K562 (cell line): ENCODE results near the gene TRIM38. TPM values are rescaled to one million over a fixed set of nuclear protein-coding genes. Genes with fewer than 3 reads are reported as not detected.

Source experiments
- ATAC-seq: fragments of 200-7000 bp; cut with Tn5 transposase; 3 replicates; pipeline ENCODE4 v1.9.1; 2020; ENCODE audit warnings: moderate library complexity
- BruUV-seq: library from RNA; stranded (reverse); fragments of 400-500 nt; replicated peaks from 2 replicates; lab custom pipeline; 2021; lab: Mats Ljungman, UMichigan
- CTCF ChIA-PET: fragments of 300-600 bp; formaldehyde crosslinking; extraction: SDS; loops from one replicate; lab custom pipeline; 2021; ENCODE audit warnings: low intra/inter-chr PET ratio; lab: Yijun Ruan, JAX
- POLR2A ChIA-PET: fragments of 300-600, 350-650 bp; sonication (Branson Sonifier 250); formaldehyde crosslinking; extraction: SDS; loops from one replicate; lab custom pipeline; 2021; ENCODE audit warnings: antibody characterized with exemption, inconsistent platforms; lab: Yijun Ruan, JAX
- DNase-seq, 4 experiments: peaks; one replicate each; pipeline versions ENCODE4 v3.0.0 to v3.0.0-alpha.2; 2011 to 2018; ENCODE audit warnings: low spot score in 3 of 4, mixed read lengths in 3 of 4; ENCODE audit errors: extremely low read depth in 1 of 4
- FAIRE-seq: peaks from 2 replicates; lab custom pipeline; 2011; peaks lifted over from hg19 to GRCh38; lab: Jason Lieb, UNC
- H2AFZ ChIP-seq: 2 replicates; pipeline ENCODE4 v1.6.0; 2011; ENCODE audit warnings: low read depth, low read length, control low read depth, inconsistent platforms
- H3K27ac ChIP-seq: fragments of 200-600 bp; 3 replicates; pipeline ENCODE4 v1.8.0; 2011; ENCODE audit warnings: low read depth, mild to moderate bottlenecking, control low read depth, inconsistent platforms, low read length, moderate library complexity, mixed read lengths; ENCODE audit errors: extremely low read depth
- H3K27me3 ChIP-seq, 2 experiments: fragments of 300-600 bp in 1 of 2; 2 replicates in 1 of 2; 3 replicates in 1 of 2; pipeline versions ENCODE4 v1.6.0 to v1.8.0; 2011; ENCODE audit warnings: inconsistent platforms in 2 of 2, low read length in 2 of 2, mild to moderate bottlenecking in 1 of 2, mixed read lengths in 1 of 2, moderate library complexity in 1 of 2; ENCODE audit not compliant: control insufficient read depth in 2 of 2, insufficient read depth in 2 of 2
- H3K36me3 ChIP-seq: fragments of 300-600 bp; 3 replicates; pipeline ENCODE4 v1.8.0; 2011; ENCODE audit warnings: mild to moderate bottlenecking, low read length, inconsistent platforms; ENCODE audit not compliant: control insufficient read depth, insufficient read depth
- H3K4me1 ChIP-seq, 2 experiments: fragments of 200-600 bp in 1 of 2; replicated peaks in 1 of 2; 2 replicates in 1 of 2; 3 replicates in 1 of 2; pipeline versions ENCODE4 v1.5.1 to v1.8.0; 2011; ENCODE audit warnings: inconsistent platforms in 2 of 2, low read length in 2 of 2, mild to moderate bottlenecking in 1 of 2, mixed read lengths in 1 of 2, moderate library complexity in 1 of 2; ENCODE audit not compliant: control insufficient read depth in 2 of 2, insufficient read depth in 2 of 2
- H3K4me2 ChIP-seq: 2 replicates; pipeline ENCODE4 v1.6.1; 2011; ENCODE audit warnings: low read length, control low read depth, inconsistent platforms, mixed read lengths; ENCODE audit not compliant: insufficient read depth
- H3K4me3 ChIP-seq: fragments of 200-600 bp; sonication (generic), shearing (Covaris generic); 2 replicates; pipeline ENCODE4 v1.5.1; 2016; ENCODE audit warnings: control low read depth, inconsistent platforms
- H3K79me2 ChIP-seq: fragments of 200-600 bp; 3 replicates; pipeline ENCODE4 v1.8.0; 2011; ENCODE audit warnings: low read length, inconsistent platforms; ENCODE audit not compliant: control insufficient read depth, insufficient read depth
- H3K9ac ChIP-seq, 2 experiments: 2 replicates each; pipeline versions ENCODE4 v1.6.0 to v1.6.1; 2011; ENCODE audit warnings: low read depth in 2 of 2, low read length in 2 of 2, control low read depth in 1 of 2, inconsistent platforms in 1 of 2, mild to moderate bottlenecking in 1 of 2, mixed read lengths in 1 of 2; ENCODE audit not compliant: insufficient read depth in 1 of 2
- H3K9me1 ChIP-seq: one replicate; pipeline ENCODE4 v1.6.0; 2011; ENCODE audit warnings: inconsistent platforms, mild to moderate bottlenecking, low read length, moderate library complexity; ENCODE audit not compliant: control insufficient read depth, insufficient read depth
- H3K9me3 ChIP-seq: replicated peaks from 2 replicates; pipeline ENCODE4 v1.5.1; 2011; ENCODE audit warnings: low read depth, low read length, inconsistent platforms; ENCODE audit not compliant: control insufficient read depth, insufficient read depth
- H4K20me1 ChIP-seq: replicated peaks from 2 replicates; pipeline ENCODE4 v1.6.1; 2011; ENCODE audit warnings: low read length, inconsistent platforms, mixed read lengths; ENCODE audit not compliant: control insufficient read depth, insufficient read depth
- ASH1L ChIP-seq: fragments of 450-650 bp; IDR thresholded peaks from 2 replicates; pipeline ENCODE4 v1.6.1; 2018; ENCODE audit warnings: borderline replicate concordance, mild to moderate bottlenecking, low read depth; ENCODE audit not compliant: partially characterized antibody
- ATF1 ChIP-seq, 2 experiments: fragments of 450-650 bp in 1 of 2; IDR thresholded peaks; 2 replicates each; pipeline ENCODE4 v1.6.1; 2016; ENCODE audit warnings: missing compliant biosample characterization in 1 of 2, missing genetic modification characterization in 1 of 2
- ELF4 ChIP-seq: fragments of 450-650 bp; formaldehyde crosslinking; IDR thresholded peaks from 2 replicates; pipeline ENCODE4 v1.4.0; 2022; ENCODE audit warnings: missing genetic modification characterization
- FOSL1 ChIP-seq: fragments of 200-800 bp; sonication (Bioruptor generic); conservative IDR thresholded peaks from 2 replicates; pipeline ENCODE4 v1.6.1; 2016; ENCODE audit warnings: missing genetic modification characterization, missing compliant biosample characterization
- HDGF ChIP-seq: fragments of 450-650 bp; IDR thresholded peaks from 2 replicates; pipeline ENCODE4 v1.6.1; 2016
- KAT2B ChIP-seq: IDR thresholded peaks from one replicate; pipeline ENCODE4 v1.6.1; 2012; ENCODE audit warnings: low read depth, mild to moderate bottlenecking, control low read depth, inconsistent platforms, low read length, moderate library complexity
- KLF10 ChIP-seq: fragments of 250-450 bp; sonication (Bioruptor Pico); IDR thresholded peaks from 2 replicates; pipeline ENCODE4 v1.6.1; 2021; ENCODE audit warnings: matching md5 sums
- NR2C2 ChIP-seq, 2 experiments: fragments of 200-800 bp in 1 of 2; sonication (Bioruptor generic) in 1 of 2; sonication (generic) in 1 of 2; formaldehyde crosslinking in 1 of 2; IDR thresholded peaks; 2 replicates each; pipeline versions ENCODE4 v1.6.1 to v1.8.0; 2016 to 2022; ENCODE audit warnings: mild to moderate bottlenecking in 1 of 2, missing compliant biosample characterization in 1 of 2, missing genetic modification characterization in 1 of 2, missing genetic modification reagents in 1 of 2
- POLR2B ChIP-seq: fragments of 450-650 bp; IDR thresholded peaks from 2 replicates; pipeline ENCODE4 v1.6.1; 2018; ENCODE audit warnings: low read depth; ENCODE audit not compliant: partially characterized antibody
- SIX5 ChIP-seq, 2 experiments: IDR thresholded peaks; 2 replicates each; pipeline ENCODE4 v1.6.1; 2011; ENCODE audit warnings: low read length in 2 of 2, borderline replicate concordance in 1 of 2, low read depth in 1 of 2, mild to moderate bottlenecking in 1 of 2, moderate library complexity in 1 of 2; ENCODE audit not compliant: insufficient read depth in 1 of 2
- ZNF239 ChIP-seq: fragments of 250-450 bp; sonication (Bioruptor Pico); IDR thresholded peaks from 2 replicates; pipeline ENCODE4 v1.4.0; 2020; ENCODE audit warnings: mild to moderate bottlenecking
- ZNF354B ChIP-seq: fragments of 250-450 bp; sonication (Bioruptor Pico); IDR thresholded peaks from 2 replicates; pipeline ENCODE4 v1.4.0; 2020
- ZNF431 ChIP-seq: sonication (generic); formaldehyde crosslinking; IDR thresholded peaks from 2 replicates; pipeline ENCODE4 v1.8.0; 2022; ENCODE audit warnings: mild to moderate bottlenecking, missing genetic modification reagents
- ZNF668 ChIP-seq: fragments of 250-450 bp; sonication (Bioruptor Pico); IDR thresholded peaks from 2 replicates; pipeline ENCODE4 v1.8.0; 2022; ENCODE audit warnings: mild to moderate bottlenecking, inconsistent platforms
- WGBS: fragments of 100-300 bp; shearing (Covaris generic); methylation state at CpG from one replicate; pipeline ENCODE4 v1.1.6; 2016; ENCODE audit warnings: low coverage, mixed read lengths; ENCODE audit not compliant: insufficient coverage; ENCODE audit errors: missing lambda C conversion rate; 5-methylcytosine and 5-hydroxymethylcytosine counted together
- in situ Hi-C: fragments of 300-500 bp; cut with MboI; formaldehyde crosslinking; loops from 4 replicates; pipeline ENCODE4 v1.15.0; 2018; ENCODE audit warnings: inconsistent platforms, mixed read lengths
- intact Hi-C: fragments of 100-400 bp; cut with micrococcal nuclease; formaldehyde crosslinking; loops from 2 replicates; pipeline ENCODE4 v1.14.2; 2022
- polyA plus RNA-seq, 8 experiments: library from polyadenylated mRNA; depleted of rRNA in 4 of 8; stranded (reverse) in 5 of 8; unstranded in 3 of 8; fragments of >200 nt; fragmentation: Nextera tagmentation in 2 of 8; fragmentation: Illumina TruSeq in 1 of 8; extraction: Ambion mirVana in 2 of 8; extraction: Trizol in 1 of 8; gene quantifications; 2 replicates each; pipeline versions ENCODE4 v1.2.1 to v1.2.3, GENCODE V29; 2011 to 2014; ENCODE audit warnings: inconsistent platforms in 1 of 8, missing spikeins in 1 of 8
- total RNA-seq, 7 experiments: library from RNA; depleted of rRNA in 6 of 7; stranded (reverse); fragments of >200 nt in 6 of 7; fragmentation: Illumina TruSeq in 2 of 7; extraction: Trizol in 2 of 7; gene quantifications; 2 replicates each; pipeline versions ENCODE4 v1.2.1 to v1.2.3, GENCODE V29; 2011 to 2021; ENCODE audit warnings: low replicate concordance in 1 of 7
- TF ChIP-seq, protein P1 (sequence below): sonication (generic); formaldehyde crosslinking; IDR thresholded peaks from 2 replicates; pipeline ENCODE4 v1.9.0; 2022; ENCODE audit warnings: mild to moderate bottlenecking, missing genetic modification reagents
- TF ChIP-seq, protein P2 (sequence below): fragments of 450-650 bp; conservative IDR thresholded peaks from 2 replicates; pipeline ENCODE4 v1.6.1; 2016; ENCODE audit warnings: missing genetic modification characterization, low read depth, mild to moderate bottlenecking, control low read depth, missing compliant biosample characterization
- TF ChIP-seq, protein P3 (sequence below): IDR thresholded peaks from 2 replicates; pipeline ENCODE4 v1.6.1; 2012; ENCODE audit warnings: low read depth, low read length, improper control_type of control experiment, borderline replicate concordance
- TF ChIP-seq, protein P4 (sequence below): fragments of 450-650 bp; IDR thresholded peaks from 2 replicates; pipeline ENCODE4 v1.6.1; 2016; ENCODE audit warnings: antibody characterized with exemption

Gene TRIM38
- total and polyA plus RNA-seq, 9 of the 15 experiments (the other 6 are each of a cell fraction or from before 2014, with no cell fraction given): 1.7 to 6.7 (median 6.3) TPM

DNA sequence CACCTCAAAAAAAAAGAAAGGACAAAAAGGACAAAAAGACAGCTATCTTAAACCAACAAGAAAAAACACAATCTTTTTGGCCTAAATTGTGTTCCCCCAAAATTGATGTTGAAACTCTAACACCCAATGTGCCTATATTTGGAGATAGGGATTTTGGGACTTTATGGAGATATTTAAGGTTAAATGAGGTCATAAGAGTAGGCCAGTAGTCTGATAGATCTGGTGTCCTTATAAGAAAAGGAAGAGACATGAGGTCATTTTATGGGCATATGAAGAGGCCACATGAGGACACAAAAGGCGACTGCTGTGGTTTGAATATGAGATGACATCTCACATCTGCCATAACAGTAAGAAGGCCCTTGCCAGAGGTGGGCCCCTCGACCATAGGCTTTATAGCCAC, 49.5 kb downstream of the TRIM38 start:
- in situ Hi-C loops (no loop called here), intact Hi-C loops (no loop called here)
- 19% methylated on average over 2 of the region's 2 CpGs for WGBS
- no peak overlapping the region for H3K4me2 ChIP-seq
- no peaks in the 10 kb centered on the region for H3K36me3 ChIP-seq
- no peaks in the 10 kb centered on the region for H3K9me3 ChIP-seq
- peaks cover 3 to 10% of the 10 kb centered on the region in 2 experiments for H3K4me1 ChIP-seq
- FAIRE-seq: no peak
- H3K27me3 ChIP-seq: no peaks in the 10 kb centered on the region
- peak; percentile 48; the same call in 2 of the 3 replicates for ATAC-seq
- no peak overlapping the region for H3K4me3 ChIP-seq
- no peak overlapping the region for H3K27ac ChIP-seq
- DNase-seq: no peak
- POLR2A ChIA-PET: interaction anchor here (1.1 to 11.2 kb wide), 3 partner anchors 12 to 292 kb away, joined by 3 to 206 read pairs (median 5); a partner anchor contains a TSS
- no peaks in the 10 kb centered on the region for H3K79me2 ChIP-seq
- no peaks in the 10 kb centered on the region for H4K20me1 ChIP-seq
- H3K9me1 ChIP-seq: no peaks in the 10 kb centered on the region
- CTCF ChIA-PET: no interaction called here
- H2AFZ ChIP-seq: no peak overlapping the region
- no peak overlapping the region for H3K9ac ChIP-seq
- no TSS peak for BruUV-seq
- TF ChIP-seq POLR2B (no peak), ATF1 (CRISPR knock-in tag; IDR thresholded peaks at IDR 0.05) (no peak), ATF1 (tag; IDR thresholded peaks at IDR 0.05) (peak; percentile 25; the same call in 1 of the 2 replicates), KAT2B (no peak), HDGF (no peak), KLF10 (CRISPR knock-in tag) (no peak), NR2C2 (CRISPR knock-in tag; IDR thresholded peaks at IDR 0.05) (no peak), NR2C2 (tag; IDR thresholded peaks at IDR 0.05) (peak; percentile 65), ZNF239 (CRISPR knock-in tag) (no peak), ZNF431 (CRISPR knock-in tag) (no peak), ELF4 (CRISPR knock-in tag) (no peak), SIX5 (IDR thresholded peaks at IDR 0.05; ENCODE audit: borderline replicate concordance in 1 of 2, insufficient read depth in 1 of 2, low read depth in 1 of 2, low read length in 2 of 2) (no peak), ZNF354B (CRISPR knock-in tag) (no peak), ASH1L (no peak), ZNF668 (no peak), FOSL1 (peak; percentile 53)
- TF ChIP-seq, protein P1, sequence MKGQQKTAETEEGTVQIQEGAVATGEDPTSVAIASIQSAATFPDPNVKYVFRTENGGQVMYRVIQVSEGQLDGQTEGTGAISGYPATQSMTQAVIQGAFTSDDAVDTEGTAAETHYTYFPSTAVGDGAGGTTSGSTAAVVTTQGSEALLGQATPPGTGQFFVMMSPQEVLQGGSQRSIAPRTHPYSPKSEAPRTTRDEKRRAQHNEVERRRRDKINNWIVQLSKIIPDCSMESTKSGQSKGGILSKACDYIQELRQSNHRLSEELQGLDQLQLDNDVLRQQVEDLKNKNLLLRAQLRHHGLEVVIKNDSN: no peak
- TF ChIP-seq, protein P2, sequence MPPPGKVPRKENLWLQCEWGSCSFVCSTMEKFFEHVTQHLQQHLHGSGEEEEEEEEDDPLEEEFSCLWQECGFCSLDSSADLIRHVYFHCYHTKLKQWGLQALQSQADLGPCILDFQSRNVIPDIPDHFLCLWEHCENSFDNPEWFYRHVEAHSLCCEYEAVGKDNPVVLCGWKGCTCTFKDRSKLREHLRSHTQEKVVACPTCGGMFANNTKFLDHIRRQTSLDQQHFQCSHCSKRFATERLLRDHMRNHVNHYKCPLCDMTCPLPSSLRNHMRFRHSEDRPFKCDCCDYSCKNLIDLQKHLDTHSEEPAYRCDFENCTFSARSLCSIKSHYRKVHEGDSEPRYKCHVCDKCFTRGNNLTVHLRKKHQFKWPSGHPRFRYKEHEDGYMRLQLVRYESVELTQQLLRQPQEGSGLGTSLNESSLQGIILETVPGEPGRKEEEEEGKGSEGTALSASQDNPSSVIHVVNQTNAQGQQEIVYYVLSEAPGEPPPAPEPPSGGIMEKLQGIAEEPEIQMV (tag): 0 out of 2 replicates have a peak, but pooled peaks have one; percentile 31
- TF ChIP-seq, protein P3, sequence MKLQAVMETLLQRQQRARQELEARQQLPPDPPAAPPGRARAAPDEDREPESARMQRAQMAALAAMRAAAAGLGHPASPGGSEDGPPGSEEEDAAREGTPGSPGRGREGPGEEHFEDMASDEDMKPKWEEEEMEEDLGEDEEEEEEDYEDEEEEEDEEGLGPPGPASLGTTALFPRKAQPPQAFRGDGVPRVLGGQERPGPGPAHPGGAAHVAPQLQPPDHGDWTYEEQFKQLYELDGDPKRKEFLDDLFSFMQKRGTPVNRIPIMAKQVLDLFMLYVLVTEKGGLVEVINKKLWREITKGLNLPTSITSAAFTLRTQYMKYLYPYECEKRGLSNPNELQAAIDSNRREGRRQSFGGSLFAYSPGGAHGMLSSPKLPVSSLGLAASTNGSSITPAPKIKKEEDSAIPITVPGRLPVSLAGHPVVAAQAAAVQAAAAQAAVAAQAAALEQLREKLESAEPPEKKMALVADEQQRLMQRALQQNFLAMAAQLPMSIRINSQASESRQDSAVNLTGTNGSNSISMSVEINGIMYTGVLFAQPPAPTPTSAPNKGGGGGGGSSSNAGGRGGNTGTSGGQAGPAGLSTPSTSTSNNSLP: no peak
- TF ChIP-seq, protein P4, sequence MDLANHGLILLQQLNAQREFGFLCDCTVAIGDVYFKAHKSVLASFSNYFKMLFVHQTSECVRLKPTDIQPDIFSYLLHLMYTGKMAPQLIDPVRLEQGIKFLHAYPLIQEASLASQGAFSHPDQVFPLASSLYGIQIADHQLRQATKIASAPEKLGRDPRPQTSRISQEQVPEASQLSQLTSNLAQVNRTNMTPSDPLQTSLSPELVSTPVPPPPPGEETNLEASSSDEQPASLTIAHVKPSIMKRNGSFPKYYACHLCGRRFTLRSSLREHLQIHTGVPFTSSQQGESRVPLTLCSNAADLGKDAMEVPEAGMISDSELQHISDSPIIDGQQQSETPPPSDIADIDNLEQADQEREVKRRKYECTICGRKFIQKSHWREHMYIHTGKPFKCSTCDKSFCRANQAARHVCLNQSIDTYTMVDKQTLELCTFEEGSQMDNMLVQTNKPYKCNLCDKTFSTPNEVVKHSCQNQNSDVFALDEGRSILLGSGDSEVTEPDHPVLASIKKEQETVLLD: no peak
